AG09319 (cell line): ENCODE results near the gene PTPRC.

Experiments
- DNase-seq: peaks from one replicate; pipeline ENCODE4 v3.0.0-alpha.2; 2010; ENCODE audit warnings: low read depth; ENCODE audit errors: extremely low read depth
- CTCF ChIP-seq: IDR thresholded peaks from 2 replicates; pipeline ENCODE4 v1.5.1; 2011; ENCODE audit warnings: low read depth, mild to moderate bottlenecking, inconsistent platforms, low read length, moderate library complexity

The PTPRC gene

GRCh38 chr1:198708761-198709525 is 70.1 kb downstream of the PTPRC start:
- TF ChIP-seq CTCF: no peak
- no peak for DNase-seq

GRCh38 chr1:198711837-198712236 is 73.0 kb downstream of the PTPRC start:
- no peak for DNase-seq
- no peak for TF ChIP-seq CTCF

- TF ChIP-seq CTCF: no peak
- DNase-seq: no peak
Observed at GRCh38 chr1:198713081-198713480, 74.2 kb downstream of the PTPRC start.

- no peak for DNase-seq
- TF ChIP-seq CTCF: no peak
Observed at GRCh38 chr1:198714271-198714670, 75.4 kb downstream of the PTPRC start.

GRCh38 chr1:198716051-198716450 is 77.2 kb downstream of the PTPRC start:
- DNase-seq: no peak

GRCh38 chr1:198717510-198717909 is 78.7 kb downstream of the PTPRC start:
- DNase-seq: no peak
- no peak for TF ChIP-seq CTCF

More at GRCh38 chr1:198716051-198716450, 77.2 kb downstream of the PTPRC start:
- TF ChIP-seq CTCF: no peak

GRCh38 chr1:198723127-198723526 is 84.3 kb downstream of the PTPRC start:
- no peak for TF ChIP-seq CTCF
- no peak for DNase-seq
